H9 (cell line): ENCODE results near the gene SPINT4. TPM values are rescaled to one million over a fixed set of nuclear protein-coding genes. Genes with fewer than 3 reads are reported as not detected.

Source experiments
- DNase-seq: peaks from one replicate; pipeline ENCODE4 v3.0.0-alpha.2; 2017
- H2AFZ ChIP-seq: one replicate; pipeline ENCODE4 v1.6.1; 2013; ENCODE audit warnings: mild to moderate bottlenecking, low read length, control low read depth, moderate library complexity
- H2AK5ac ChIP-seq: 2 replicates; pipeline ENCODE4 v1.6.1; 2013; ENCODE audit warnings: low read length, control low read depth, mixed read lengths; ENCODE audit not compliant: insufficient read length
- H2BK120ac ChIP-seq: one replicate; pipeline ENCODE4 v1.6.1; 2013; ENCODE audit warnings: low read depth, mild to moderate bottlenecking, low read length, control low read depth, inconsistent platforms; ENCODE audit not compliant: poor library complexity, severe bottlenecking
- H2BK12ac ChIP-seq: 2 replicates; pipeline ENCODE4 v1.6.1; 2013; ENCODE audit warnings: low read length, control low read depth, mixed read lengths, low read depth; ENCODE audit not compliant: insufficient read length
- H2BK15ac ChIP-seq: 2 replicates; pipeline ENCODE4 v1.6.1; 2013; ENCODE audit warnings: low read depth, low read length, control low read depth
- H2BK20ac ChIP-seq: one replicate; pipeline ENCODE4 v1.6.1; 2013; ENCODE audit warnings: low read depth, mild to moderate bottlenecking, low read length, control low read depth, inconsistent platforms; ENCODE audit not compliant: poor library complexity, severe bottlenecking
- H2BK5ac ChIP-seq: 2 replicates; pipeline ENCODE4 v1.6.1; 2013; ENCODE audit warnings: low read length, control low read depth, mixed read lengths; ENCODE audit not compliant: insufficient read length
- H3K14ac ChIP-seq: 2 replicates; pipeline ENCODE4 v1.6.1; 2013; ENCODE audit warnings: low read length, control low read depth; ENCODE audit not compliant: insufficient read depth
- H3K18ac ChIP-seq: 2 replicates; pipeline ENCODE4 v1.6.1; 2013; ENCODE audit warnings: low read depth, mild to moderate bottlenecking, mixed read lengths, low read length, control low read depth; ENCODE audit not compliant: insufficient read length
- H3K23ac ChIP-seq: 2 replicates; pipeline ENCODE4 v1.6.1; 2013; ENCODE audit warnings: low read length, control low read depth, mixed read lengths, low read depth; ENCODE audit not compliant: insufficient read length
- H3K23me2 ChIP-seq: 2 replicates; pipeline ENCODE4 v1.6.1; 2013; ENCODE audit warnings: low read depth, mild to moderate bottlenecking, mixed read lengths, low read length, control low read depth; ENCODE audit not compliant: insufficient read length, poor library complexity, severe bottlenecking
- H3K27ac ChIP-seq: 2 replicates; pipeline ENCODE4 v1.5.1; 2013; ENCODE audit warnings: low read length, control low read depth, mixed read lengths, low read depth; ENCODE audit not compliant: insufficient read length
- H3K27me3 ChIP-seq: 2 replicates; pipeline ENCODE4 v1.6.1; 2013; ENCODE audit warnings: low read length, control low read depth, inconsistent platforms; ENCODE audit not compliant: insufficient read depth
- H3K4ac ChIP-seq: 2 replicates; pipeline ENCODE4 v1.6.1; 2013; ENCODE audit warnings: low read depth, mild to moderate bottlenecking, control low read depth, inconsistent platforms, low read length, moderate library complexity
- H3K4me1 ChIP-seq: 2 replicates; pipeline ENCODE4 v1.6.1; 2013; ENCODE audit warnings: low read length, control low read depth, inconsistent platforms; ENCODE audit not compliant: insufficient read depth
- H3K4me2 ChIP-seq: 2 replicates; pipeline ENCODE4 v1.6.1; 2013; ENCODE audit warnings: low read length, control low read depth, mixed read lengths; ENCODE audit not compliant: insufficient read length, insufficient read depth
- H3K56ac ChIP-seq: 2 replicates; pipeline ENCODE4 v1.6.1; 2013; ENCODE audit warnings: low read depth, mild to moderate bottlenecking, mixed read lengths, low read length, control low read depth; ENCODE audit not compliant: insufficient read length
- H3K79me1 ChIP-seq: 2 replicates; pipeline ENCODE4 v1.6.1; 2013; ENCODE audit warnings: low read depth, mild to moderate bottlenecking, moderate library complexity, low read length, control low read depth, inconsistent platforms; ENCODE audit not compliant: insufficient read depth, poor library complexity, severe bottlenecking
- H3K79me2 ChIP-seq: 2 replicates; pipeline ENCODE4 v1.6.1; 2013; ENCODE audit warnings: low read length, control low read depth, inconsistent platforms; ENCODE audit not compliant: insufficient read depth
- H3K9ac ChIP-seq: 2 replicates; pipeline ENCODE4 v1.6.1; 2013; ENCODE audit warnings: low read length, control low read depth, mixed read lengths; ENCODE audit not compliant: insufficient read length; ENCODE audit errors: extremely low read depth
- H3K9me3 ChIP-seq: one replicate; pipeline ENCODE4 v1.6.1; 2013; ENCODE audit warnings: low read depth, low read length, inconsistent platforms; ENCODE audit not compliant: control insufficient read depth
- H3T11ph ChIP-seq: one replicate; pipeline ENCODE4 v1.6.1; 2013; ENCODE audit warnings: mild to moderate bottlenecking, low read length, control low read depth, inconsistent platforms
- H4K20me1 ChIP-seq: one replicate; pipeline ENCODE4 v1.6.1; 2013; ENCODE audit not compliant: control insufficient read depth, insufficient read length, insufficient read depth
- H4K5ac ChIP-seq: 2 replicates; pipeline ENCODE4 v1.6.1; 2013; ENCODE audit warnings: low read depth, mild to moderate bottlenecking, mixed read lengths, low read length, control low read depth; ENCODE audit not compliant: insufficient read length
- H4K8ac ChIP-seq: replicated peaks from 2 replicates; pipeline ENCODE4 v1.6.1; 2013; ENCODE audit warnings: low read length, control low read depth, mixed read lengths, low read depth; ENCODE audit not compliant: insufficient read length
- H4K91ac ChIP-seq: 2 replicates; pipeline ENCODE4 v1.6.1; 2013; ENCODE audit warnings: low read depth, mild to moderate bottlenecking, moderate library complexity, mixed read lengths, low read length, control low read depth; ENCODE audit not compliant: insufficient read length
- H3K27ac Mint-ChIP-seq, 3 experiments: 2 replicates in 2 of 3; 3 replicates in 1 of 3; pipeline ENCODE4 v1.8.0; 2020 to 2021; ENCODE audit warnings: mixed read lengths in 3 of 3, mild to moderate bottlenecking in 1 of 3, moderate library complexity in 1 of 3
- H3K27me3 Mint-ChIP-seq: 2 replicates; pipeline ENCODE4 v1.8.0; 2021; ENCODE audit warnings: low read depth, mild to moderate bottlenecking, moderate library complexity, mixed read lengths
- H3K36me3 Mint-ChIP-seq, 3 experiments: 2 replicates in 2 of 3; 3 replicates in 1 of 3; pipeline ENCODE4 v1.8.0; 2020 to 2021; ENCODE audit warnings: low read depth in 3 of 3, mixed read lengths in 3 of 3; ENCODE audit not compliant: insufficient read depth in 1 of 3
- H3K4me1 Mint-ChIP-seq, 2 experiments: 2 replicates each; pipeline ENCODE4 v1.8.0; 2020; ENCODE audit warnings: mixed read lengths in 2 of 2
- H3K4me3 Mint-ChIP-seq, 2 experiments: 2 replicates in 1 of 2; 3 replicates in 1 of 2; pipeline ENCODE4 v1.8.0; 2020 to 2021; ENCODE audit warnings: mild to moderate bottlenecking in 2 of 2, mixed read lengths in 2 of 2, moderate library complexity in 1 of 2
- H3K9me3 Mint-ChIP-seq, 2 experiments: 2 replicates in 1 of 2; 3 replicates in 1 of 2; pipeline ENCODE4 v1.8.0; 2020; ENCODE audit warnings: mild to moderate bottlenecking in 2 of 2, mixed read lengths in 2 of 2, moderate library complexity in 1 of 2
- total RNA-seq: library from RNA; stranded (reverse); gene quantifications from 2 replicates; pipeline ENCODE4 v1.2.1, GENCODE V29; 2021
- TF ChIP-seq, protein P1 (sequence below): fragments of 200-600 bp; sonication (generic); conservative IDR thresholded peaks from 3 replicates; pipeline ENCODE4 v1.8.0; 2021; ENCODE audit warnings: antibody characterized with exemption, mild to moderate bottlenecking

Gene SPINT4
- total RNA-seq, 1 experiment from 2014 or later: not detected

- no peak overlapping the region for H2AK5ac ChIP-seq
- Mint-ChIP-seq H3K27ac (no peak overlapping the region), H3K4me1 (peaks cover 0 to 2% of the 10 kb centered on the region in 2 experiments; a peak in 1 of 4 replicates), H3K4me3 (no peak overlapping the region), H3K36me3 (peaks cover 0 to 1% (median 0%) of the 10 kb centered on the region in 3 experiments; a peak in 2 of 7 replicates), H3K27me3 (no peaks in the 10 kb centered on the region; the same call in 1 of the 2 replicates), H3K9me3 (peaks cover 8% of the 10 kb centered on the region in 2 experiments; a peak in 4 of 5 replicates)
- H3K18ac ChIP-seq: no peak overlapping the region
- peaks cover 3% of the 10 kb centered on the region; the same call in 1 of the 2 replicates for H3K4me1 ChIP-seq
- H2BK120ac ChIP-seq: no peak overlapping the region
- no peak overlapping the region for H2BK12ac ChIP-seq
- no peak overlapping the region for H3K4me2 ChIP-seq
- no peaks in the 10 kb centered on the region for H4K20me1 ChIP-seq
- no peaks in the 10 kb centered on the region for H3K9me3 ChIP-seq
- H2BK20ac ChIP-seq: no peak overlapping the region
- no peak overlapping the region for H3K56ac ChIP-seq
- H2BK15ac ChIP-seq: no peak overlapping the region
- no peak overlapping the region for H4K5ac ChIP-seq
- H3K14ac ChIP-seq: no peak overlapping the region
- no peaks in the 10 kb centered on the region for H3K79me2 ChIP-seq
- H2AFZ ChIP-seq: no peak overlapping the region
- TF ChIP-seq, protein P1, sequence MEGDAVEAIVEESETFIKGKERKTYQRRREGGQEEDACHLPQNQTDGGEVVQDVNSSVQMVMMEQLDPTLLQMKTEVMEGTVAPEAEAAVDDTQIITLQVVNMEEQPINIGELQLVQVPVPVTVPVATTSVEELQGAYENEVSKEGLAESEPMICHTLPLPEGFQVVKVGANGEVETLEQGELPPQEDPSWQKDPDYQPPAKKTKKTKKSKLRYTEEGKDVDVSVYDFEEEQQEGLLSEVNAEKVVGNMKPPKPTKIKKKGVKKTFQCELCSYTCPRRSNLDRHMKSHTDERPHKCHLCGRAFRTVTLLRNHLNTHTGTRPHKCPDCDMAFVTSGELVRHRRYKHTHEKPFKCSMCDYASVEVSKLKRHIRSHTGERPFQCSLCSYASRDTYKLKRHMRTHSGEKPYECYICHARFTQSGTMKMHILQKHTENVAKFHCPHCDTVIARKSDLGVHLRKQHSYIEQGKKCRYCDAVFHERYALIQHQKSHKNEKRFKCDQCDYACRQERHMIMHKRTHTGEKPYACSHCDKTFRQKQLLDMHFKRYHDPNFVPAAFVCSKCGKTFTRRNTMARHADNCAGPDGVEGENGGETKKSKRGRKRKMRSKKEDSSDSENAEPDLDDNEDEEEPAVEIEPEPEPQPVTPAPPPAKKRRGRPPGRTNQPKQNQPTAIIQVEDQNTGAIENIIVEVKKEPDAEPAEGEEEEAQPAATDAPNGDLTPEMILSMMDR: no peak
- H3K23me2 ChIP-seq: no peaks in the 10 kb centered on the region
- H4K8ac ChIP-seq: no peak overlapping the region
- no peak overlapping the region for H3K9ac ChIP-seq
- no peak overlapping the region for H3T11ph ChIP-seq
- no peak overlapping the region for H4K91ac ChIP-seq
- no peak overlapping the region for H3K4ac ChIP-seq
- no peak overlapping the region for H3K27ac ChIP-seq
- no peaks in the 10 kb centered on the region for H3K79me1 ChIP-seq
- H2BK5ac ChIP-seq: no peak overlapping the region
- no peak for DNase-seq
- no peak overlapping the region for H3K23ac ChIP-seq
- no peaks in the 10 kb centered on the region for H3K27me3 ChIP-seq
Observed at GRCh38 chr20:45672765-45673164, 49.4 kb upstream of the SPINT4 start.
